IPS-18c (cell line): ENCODE data around the gene DPM1.

Experiments
- H3K4me3 ChIP-seq: 2 replicates; pipeline ENCODE4 v1.7.0; 2013; ENCODE audit warnings: low read depth, mild to moderate bottlenecking, low read length, moderate library complexity; ENCODE audit not compliant: insufficient read depth
- H3K9me3 ChIP-seq: one replicate; pipeline ENCODE4 v1.6.1; 2013; ENCODE audit warnings: mild to moderate bottlenecking, low read length, moderate library complexity; ENCODE audit not compliant: control insufficient read depth, insufficient read depth

Gene DPM1

DNA sequence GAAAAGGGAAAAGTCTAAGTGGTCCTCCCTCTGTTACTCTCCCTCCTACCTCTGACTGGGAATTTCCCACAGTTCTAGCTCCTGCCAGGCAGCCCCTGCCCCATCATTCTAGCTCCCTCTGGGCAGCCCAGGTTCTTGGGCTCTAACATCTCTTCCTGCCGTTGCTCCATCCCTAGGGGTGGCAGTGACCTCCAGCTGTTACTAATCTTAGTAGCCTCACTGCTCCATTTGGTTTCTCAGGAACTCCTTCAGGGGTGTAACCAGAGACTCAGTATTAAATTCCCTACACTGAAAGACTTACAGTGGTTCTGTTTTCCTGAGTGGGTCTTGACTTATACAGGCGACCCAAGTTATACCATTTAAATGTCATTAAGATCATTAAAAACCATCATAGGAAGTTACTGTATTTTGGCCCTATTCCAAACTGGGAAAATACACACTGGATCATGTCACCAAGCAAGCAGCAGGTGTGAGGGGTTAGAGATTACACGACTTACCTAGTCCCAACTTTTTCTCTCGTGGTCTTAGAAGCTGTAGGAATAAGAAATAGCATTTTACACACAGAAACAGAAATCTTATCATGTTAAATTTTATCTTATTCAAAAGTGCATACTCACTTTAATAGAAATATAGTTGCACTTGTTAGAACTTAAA is 10.1 kb downstream of the DPM1 start:
- H3K9me3 ChIP-seq: no peaks in the 10 kb centered on the region
- H3K4me3 ChIP-seq: no peak overlapping the region

DNA sequence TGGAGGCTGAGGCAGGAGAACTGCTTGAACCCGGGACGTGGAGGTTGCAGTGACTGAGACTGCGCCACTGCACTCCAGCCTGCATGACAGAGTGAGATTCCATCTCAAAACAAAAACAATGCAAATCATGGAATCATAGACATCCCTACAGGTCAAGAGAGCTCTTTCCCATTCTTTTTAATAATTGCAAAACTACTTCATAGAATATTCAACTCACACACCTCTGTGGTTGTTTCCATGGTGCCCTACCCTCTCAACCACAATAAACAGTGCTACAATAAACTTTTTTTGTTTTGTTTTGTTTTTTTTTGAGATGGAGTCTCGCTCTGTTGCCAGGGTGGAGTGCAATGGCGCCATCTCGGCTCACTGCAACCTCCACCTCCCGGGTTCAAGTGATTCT is 15.3 kb downstream of the DPM1 start:
- no peaks in the 10 kb centered on the region for H3K9me3 ChIP-seq
- H3K4me3 ChIP-seq: no peak overlapping the region

DNA sequence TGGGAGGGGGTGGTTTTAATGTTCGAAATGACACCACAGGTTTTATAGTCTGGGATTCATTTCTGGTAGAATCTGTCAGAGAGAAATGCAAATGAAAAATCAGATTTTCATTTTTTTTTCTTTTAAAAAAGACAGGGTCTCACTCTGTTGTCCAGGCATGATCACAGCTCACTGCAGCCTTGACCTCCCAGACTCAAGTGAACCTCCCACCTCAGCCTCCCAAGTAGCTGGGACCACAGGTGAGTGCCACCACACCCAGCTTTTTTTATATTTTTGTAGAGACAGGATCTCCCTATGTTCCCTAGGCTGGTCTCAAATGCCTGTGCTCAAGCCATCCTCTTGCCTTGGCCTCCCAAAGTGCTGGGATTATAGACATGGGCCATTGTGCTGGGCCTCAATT is 24.7 kb downstream of the DPM1 start:
- Histone ChIP-seq H3K4me3 (no peak overlapping the region), H3K9me3 (no peaks in the 10 kb centered on the region)

DNA sequence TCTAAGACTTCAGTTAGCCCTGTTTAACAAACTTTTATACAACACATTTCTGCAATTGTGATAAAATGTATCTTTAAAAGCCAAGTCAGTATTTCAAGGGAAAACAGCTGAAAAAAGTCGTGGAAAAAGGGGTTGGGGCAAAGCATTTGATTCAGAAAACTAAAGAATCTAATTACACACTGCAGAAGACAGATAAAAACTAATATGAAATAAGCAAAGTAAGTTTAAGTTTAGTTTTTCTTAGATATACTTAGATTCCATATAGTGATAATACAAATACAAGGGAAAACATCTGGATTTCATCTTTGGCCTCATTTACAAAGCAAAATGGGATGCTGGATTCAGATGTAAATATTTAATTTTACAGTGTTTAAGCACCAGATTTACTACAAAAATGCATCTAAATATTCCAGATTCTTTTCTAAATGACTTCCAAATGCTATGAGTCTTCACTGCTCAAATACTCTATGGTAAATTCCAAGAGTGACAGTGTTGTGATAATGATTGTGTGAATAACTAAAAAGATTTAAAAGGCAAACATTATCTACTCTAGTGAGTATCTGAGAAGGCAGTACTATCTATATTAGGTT is 25.5 kb downstream of the DPM1 start:
- no peaks in the 10 kb centered on the region for H3K9me3 ChIP-seq
- H3K4me3 ChIP-seq: no peak overlapping the region

DNA sequence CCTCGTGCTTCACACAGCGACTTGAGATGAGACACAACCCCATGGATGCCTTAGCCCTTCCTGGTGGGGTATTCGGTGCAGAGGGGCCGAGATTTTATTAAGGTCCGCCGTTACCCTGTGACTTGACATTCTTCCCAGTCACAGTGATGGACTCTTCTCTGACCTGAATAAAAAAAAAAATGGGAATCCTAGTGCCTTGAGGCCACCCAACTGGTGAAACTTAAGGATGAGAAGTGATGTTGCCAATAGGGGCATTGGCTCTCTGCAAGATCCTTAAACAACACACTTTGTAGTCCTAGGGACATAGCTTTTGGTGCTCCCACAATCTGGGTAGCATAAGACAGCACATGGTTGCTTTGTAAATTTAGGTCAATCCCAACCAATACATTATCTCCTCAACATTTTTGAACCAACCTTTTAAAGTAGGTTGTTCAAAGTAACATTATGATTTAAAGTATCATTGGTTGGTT is 26.3 kb downstream of the DPM1 start:
- Histone ChIP-seq H3K4me3 (peak overlapping the region; percentile 15; the same call in 1 of the 2 replicates), H3K9me3 (no peaks in the 10 kb centered on the region)

DNA sequence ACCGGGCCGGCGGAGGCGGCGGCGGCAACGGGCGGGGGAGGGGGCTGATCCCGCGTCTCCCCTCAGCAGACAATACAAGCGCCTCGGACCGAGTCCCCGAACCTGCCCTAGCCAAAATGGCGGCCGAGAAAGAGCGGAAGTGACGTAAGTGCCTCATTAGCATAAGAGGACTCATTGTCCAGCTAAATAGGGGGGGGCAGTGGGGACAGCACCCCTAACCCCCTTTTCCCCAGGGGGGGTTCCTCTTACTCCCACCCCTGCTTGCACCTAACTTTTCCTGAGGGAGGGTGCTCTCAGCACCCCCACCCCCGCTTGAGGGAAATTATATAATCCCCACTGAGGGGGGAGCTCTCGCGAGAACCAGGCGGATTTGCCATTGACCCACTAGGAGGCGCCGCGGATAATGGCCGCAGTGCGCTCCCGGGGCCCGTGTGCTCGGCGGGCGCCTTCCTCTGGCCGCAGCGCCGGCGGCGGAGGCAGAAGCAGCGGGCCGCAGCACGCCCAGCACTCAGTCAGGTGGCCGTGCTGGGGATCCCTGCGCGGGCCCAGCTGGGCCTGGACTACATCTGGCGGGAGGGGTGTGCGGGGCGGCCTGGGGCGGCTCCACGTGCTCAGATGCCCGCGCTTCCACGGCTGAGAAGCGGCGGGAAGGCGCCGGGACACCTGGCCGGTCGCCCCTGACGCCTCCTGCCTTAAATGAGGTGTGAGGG is 26.9 kb downstream of the DPM1 start, which contains the start of gene ADNP:
Gene ADNP, minus strand, starts transcription at position 132 of the 710 bp plus-strand sequence. CDS start 27,441 bp downstream, outside the sequence.
- peak within 1 kb of the TSS; percentile 68 for H3K4me3 ChIP-seq
- no peaks in the 10 kb centered on the region for H3K9me3 ChIP-seq

DNA sequence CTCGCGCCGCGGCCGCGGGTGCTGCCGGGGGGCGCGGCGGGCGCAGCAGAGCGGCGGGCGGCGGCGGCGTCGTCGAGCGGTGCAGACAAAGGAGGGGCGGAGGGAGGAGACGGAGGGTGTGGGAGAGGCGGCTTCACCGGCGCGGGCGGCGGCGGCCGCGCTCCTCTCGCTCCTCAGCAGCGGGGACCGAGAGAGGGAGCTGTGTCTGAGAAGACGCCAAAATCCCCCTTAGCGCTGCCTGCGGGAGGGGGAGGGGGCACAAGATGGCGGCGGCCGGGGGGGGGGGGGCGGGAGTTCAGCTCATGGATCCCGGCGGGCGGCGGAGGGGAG is 27.4 kb downstream of the DPM1 start:
- Histone ChIP-seq H3K9me3 (no peaks in the 10 kb centered on the region), H3K4me3 (peak overlapping the region; percentile 39; the same call in 1 of the 2 replicates)

DNA sequence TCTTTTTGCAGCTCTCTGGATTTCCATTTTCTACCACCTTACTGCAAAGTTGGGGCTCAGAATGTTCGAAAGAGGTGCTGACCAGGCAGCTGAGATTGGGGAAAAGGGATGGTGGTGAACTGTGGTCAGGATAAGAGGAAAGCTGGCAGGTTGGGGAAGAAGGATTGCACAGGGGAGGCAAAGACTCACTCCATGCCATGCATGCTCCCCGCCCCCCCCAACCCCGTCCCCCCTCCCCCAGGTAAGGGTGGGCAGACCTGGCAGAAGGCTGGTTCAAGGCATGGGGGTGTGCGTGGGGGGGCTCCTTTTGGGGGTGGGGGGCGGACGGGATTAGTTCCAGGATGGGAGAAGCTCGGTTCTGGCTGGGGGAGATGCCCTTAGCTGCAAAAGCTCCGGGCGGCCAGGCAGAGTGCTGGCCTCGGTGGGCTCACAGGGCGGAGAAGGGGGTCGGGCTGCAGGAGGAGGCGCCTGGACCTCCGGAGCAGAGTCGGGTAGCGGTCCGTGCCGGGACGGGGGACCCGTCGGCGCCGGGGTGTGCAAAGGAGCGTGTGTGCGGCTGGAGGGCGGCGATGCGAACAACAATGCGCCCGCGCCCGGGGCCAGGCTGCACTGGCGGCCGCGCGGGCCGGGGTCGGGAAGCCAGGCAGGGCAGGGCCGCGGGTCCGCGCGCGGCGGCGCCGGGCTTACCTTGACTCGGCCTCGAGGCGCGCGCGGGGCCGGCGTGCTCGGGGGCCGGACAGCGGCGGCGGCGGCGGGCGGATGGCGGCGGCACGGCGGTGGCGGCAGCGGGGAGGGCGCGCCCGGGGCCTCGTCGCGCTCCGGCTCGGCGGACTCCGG is 28.0 kb downstream of the DPM1 start:
- Histone ChIP-seq H3K9me3 (no peaks in the 10 kb centered on the region), H3K4me3 (peak overlapping the region; percentile 81)

DNA sequence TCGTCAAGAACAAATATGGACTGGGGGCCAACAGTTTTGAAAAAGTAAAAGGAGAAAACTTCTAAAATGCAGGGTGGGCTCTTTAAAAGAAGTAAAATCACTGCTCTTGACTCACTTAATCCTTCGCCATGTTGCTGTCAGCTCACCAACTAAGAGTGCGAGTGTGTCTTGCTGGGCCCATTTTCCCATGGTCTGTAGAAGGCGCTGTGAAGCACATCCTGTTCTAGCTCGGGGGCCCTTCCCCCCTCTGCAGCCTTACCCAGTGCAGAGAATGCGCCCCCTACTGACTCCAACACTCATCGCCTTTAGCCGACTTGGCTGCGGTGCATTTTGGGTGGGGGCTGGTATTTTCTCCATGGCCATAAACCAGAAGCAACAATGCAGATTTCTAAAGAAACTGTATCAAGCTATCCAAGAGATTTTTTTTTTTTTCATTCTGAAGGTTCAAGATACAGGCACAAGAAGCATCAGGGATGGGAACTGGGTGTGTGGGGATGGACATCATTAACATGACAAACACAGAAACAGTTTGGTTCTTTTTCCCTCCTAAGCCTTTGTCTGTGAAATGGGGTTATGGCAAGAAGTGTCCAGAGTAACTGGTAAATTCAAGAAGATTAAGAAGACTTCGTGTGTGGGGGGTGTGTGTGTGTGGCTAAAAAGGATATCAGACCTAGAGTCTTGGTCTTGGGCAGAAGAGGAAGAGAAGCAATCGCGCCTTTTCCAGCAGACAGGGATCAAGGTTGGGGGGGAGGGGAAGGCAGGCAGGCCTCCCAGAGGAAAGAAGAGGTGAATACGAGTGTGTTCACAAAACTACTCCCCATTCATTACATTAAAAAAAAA is 28.8 kb downstream of the DPM1 start:
- H3K4me3 ChIP-seq: peak overlapping the region; percentile 81
- no peaks in the 10 kb centered on the region for H3K9me3 ChIP-seq

DNA sequence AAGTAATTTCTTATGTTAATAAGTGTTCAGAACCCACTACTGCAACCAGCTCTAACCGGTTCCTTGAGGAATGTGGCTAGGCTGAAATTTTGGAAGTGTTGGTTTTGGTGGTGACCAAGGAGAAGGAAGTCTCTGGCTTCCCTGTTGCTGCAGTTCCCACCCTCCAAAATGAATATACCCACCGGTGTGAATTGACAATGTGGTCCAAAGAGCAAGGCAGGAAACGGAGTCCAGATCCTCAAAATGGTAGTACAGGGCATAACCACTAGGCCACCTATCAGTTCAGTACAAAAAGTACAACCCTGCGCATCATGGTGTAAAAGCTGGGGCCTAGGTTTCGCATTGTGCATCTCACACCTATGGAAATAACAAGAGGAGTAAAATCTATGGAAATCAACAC is 29.9 kb downstream of the DPM1 start:
- peak overlapping the region; percentile 31 for H3K4me3 ChIP-seq
- H3K9me3 ChIP-seq: no peaks in the 10 kb centered on the region

DNA sequence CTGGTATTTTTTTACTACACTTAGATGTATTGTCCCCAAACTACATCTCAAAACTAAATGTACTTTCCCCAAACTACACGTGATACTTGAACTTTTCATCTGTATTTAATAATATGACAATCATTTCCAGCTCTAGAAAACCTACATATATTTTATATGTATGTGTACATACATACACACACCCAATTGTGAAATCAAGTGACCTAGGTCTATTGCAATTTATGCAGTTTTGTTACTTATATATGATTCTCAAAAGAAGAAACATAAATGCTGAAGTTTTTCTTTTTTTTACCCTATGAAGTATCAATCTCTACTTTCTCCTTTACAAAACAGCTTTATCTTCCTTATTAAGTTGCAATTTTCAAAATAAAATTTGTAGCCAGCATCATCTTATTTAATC is 31.8 kb downstream of the DPM1 start:
- H3K4me3 ChIP-seq: no peak overlapping the region
- no peaks in the 10 kb centered on the region for H3K9me3 ChIP-seq

DNA sequence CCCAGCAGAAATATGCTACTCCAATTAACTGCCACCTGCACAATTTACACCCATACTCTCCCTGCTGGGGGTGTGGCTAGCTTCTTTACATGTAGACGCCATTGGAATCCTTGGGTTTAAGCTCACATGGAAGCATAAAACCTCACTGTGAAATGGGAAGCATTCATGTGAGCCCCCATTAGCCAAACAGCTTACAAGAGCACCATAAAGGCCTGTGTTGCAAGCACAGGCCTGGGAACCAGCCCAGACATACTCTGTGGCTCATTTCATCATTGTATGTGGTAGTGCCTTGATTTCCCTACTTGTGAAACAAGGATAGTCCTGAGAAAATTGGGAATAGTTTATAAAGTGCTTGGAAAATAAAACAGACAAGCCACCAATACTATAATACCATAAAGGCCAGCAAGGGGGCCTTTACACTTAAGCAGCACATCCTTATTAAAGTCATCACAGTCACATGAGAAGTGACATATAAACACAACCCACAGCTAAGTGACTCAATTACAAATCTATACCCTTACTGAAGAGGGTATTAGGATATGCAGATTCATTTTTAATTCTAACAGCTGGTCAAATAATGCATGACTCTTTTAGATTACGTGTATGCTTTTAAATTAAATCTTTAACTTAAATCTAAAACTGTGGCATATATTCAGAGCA is 33.9 kb downstream of the DPM1 start:
- no peaks in the 10 kb centered on the region for H3K9me3 ChIP-seq
- no peak overlapping the region for H3K4me3 ChIP-seq

DNA sequence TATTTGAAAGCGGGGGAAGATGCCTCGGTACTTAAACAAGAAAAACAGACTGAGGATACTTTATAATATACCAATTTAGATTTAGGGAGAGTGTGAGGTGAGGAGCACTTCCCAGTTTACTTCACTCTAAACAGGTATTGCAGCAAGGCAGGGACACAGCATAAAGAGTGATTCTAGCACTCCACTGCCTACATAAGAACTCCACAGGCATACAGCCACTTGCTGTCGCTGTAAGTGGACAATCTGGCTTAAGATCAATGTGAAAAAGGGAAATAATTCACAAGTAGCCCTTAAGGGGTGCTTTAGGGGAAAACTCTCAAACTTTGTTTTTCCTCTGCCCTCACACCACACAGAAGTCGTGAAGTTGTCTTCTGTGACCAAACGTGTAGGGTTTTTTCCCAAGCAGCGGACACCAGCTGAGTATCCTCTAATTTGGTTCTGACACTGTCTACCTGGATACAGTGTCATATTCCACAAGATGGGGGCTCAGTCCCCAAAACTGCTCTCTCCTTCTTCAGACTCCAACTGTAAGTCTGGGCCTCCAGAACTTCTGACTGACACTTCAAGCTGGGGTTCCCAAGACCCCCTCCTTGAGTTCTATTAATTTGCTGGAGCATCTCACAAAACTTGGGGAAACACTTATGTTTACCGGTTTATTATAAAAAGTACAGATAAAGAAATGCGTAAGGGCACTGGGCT is 36.4 kb downstream of the DPM1 start:
- no peaks in the 10 kb centered on the region for H3K9me3 ChIP-seq
- no peak overlapping the region for H3K4me3 ChIP-seq

DNA sequence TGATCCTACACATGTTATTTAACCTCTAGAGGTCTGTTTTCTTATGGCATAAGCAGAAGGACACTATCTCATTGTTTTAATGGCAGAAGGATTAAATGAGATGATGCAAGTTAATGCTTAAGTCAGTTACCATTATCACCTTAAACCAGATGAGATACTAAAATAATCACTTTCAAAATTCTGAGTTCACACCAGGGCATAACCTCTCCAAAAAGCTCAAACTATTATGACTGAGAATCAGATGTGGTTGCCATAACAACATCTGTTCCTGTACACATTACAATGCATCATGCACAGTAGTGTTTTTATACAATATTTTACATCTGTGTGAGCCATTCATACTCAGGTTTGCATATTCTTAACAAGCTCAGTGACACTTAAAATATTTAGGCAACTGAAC is 37.3 kb downstream of the DPM1 start:
- Histone ChIP-seq H3K9me3 (no peaks in the 10 kb centered on the region), H3K4me3 (no peak overlapping the region)

DNA sequence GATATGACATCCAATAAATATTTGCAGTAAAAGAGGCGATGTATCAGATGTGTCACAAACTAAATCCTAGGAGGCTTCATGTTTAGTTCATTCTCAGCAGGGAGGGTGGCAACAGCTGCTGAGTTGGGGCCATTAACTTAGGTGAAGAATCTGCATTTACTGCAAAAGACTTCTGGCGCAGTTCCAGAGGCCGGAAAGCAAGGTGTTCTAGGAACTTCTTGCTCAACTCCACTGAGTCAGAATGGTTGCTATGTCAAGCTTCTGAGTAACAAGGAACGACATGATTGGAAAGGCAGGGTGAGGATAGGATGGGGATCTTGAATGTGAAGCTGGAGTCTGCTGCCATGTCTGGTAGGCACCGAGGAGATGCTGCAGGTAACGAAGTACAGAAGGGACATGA is 38.8 kb downstream of the DPM1 start:
- no peaks in the 10 kb centered on the region for H3K9me3 ChIP-seq

DNA sequence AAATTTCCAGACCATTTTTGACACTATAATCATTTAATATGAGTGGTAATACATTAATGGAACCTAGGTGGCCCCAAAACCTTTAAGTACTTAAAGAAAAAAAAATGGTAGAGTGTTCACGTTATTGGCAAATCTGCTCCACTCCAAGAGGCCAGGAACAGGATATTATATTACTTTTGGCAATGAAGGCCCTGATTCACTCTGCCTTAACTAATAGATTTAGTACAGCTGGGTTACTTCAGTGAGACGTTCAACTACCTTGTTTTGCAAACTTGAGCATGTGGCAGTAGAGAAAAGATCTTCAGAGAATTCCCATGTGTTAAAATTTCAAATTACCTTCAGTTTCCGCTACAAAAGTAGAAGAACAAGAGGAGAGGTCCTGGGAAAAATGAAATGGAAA is 39.9 kb downstream of the DPM1 start:
- Histone ChIP-seq H3K4me3 (no peak overlapping the region), H3K9me3 (no peaks in the 10 kb centered on the region)

More for the DNA sequence above, 38.8 kb downstream of the DPM1 start:
- H3K4me3 ChIP-seq: no peak overlapping the region
